OCI-M1 (cell line): ENCODE data around the gene PCP2.

Source experiments
- DNase-seq: peaks from one replicate; lab custom pipeline; 2025; lab: John Stamatoyannopoulos, UW

The PCP2 gene

GRCh38 chr19:7633698-7634097 is at the start of gene PCP2:
Gene PCP2, minus strand, starts transcription at chr19:7633719. Its CDS starts 262 bp downstream, at chr19:7633457.
- no peak for DNase-seq

- no peak for DNase-seq
Measured at GRCh38 chr19:7682175-7682855, 48.8 kb upstream of the PCP2 start.

GRCh38 chr19:7681340-7682174 is 48.0 kb upstream of the PCP2 start:
- DNase-seq = peak; percentile 96

GRCh38 chr19:7680606-7681339 is 47.3 kb upstream of the PCP2 start, which contains the start of gene TRAPPC5:
Gene TRAPPC5, plus strand, starts transcription at chr19:7680833. Its CDS starts 1,421 bp downstream, at chr19:7682254.
- DNase-seq = peak; percentile 96

- DNase-seq = no peak
Measured at GRCh38 chr19:7679771-7680605, 46.5 kb upstream of the PCP2 start.

GRCh38 chr19:7678971-7679751 is 45.6 kb upstream of the PCP2 start:
- DNase-seq = peak; percentile 82

- no peak for DNase-seq
Measured at GRCh38 chr19:7677669-7678311, 44.3 kb upstream of the PCP2 start.

- DNase-seq = no peak
Measured at GRCh38 chr19:7676854-7677253, 43.3 kb upstream of the PCP2 start, which contains the start of gene MCEMP1. Gene MCEMP1, plus strand, starts transcription at chr19:7677090. Its CDS starts 31 bp downstream, at chr19:7677121.

GRCh38 chr19:7676376-7676775 is 42.9 kb upstream of the PCP2 start:
- DNase-seq = peak; percentile 42

GRCh38 chr19:7674010-7675005 is 40.8 kb upstream of the PCP2 start:
- DNase-seq = peak; percentile 94

GRCh38 chr19:7672522-7672921 is 39.0 kb upstream of the PCP2 start:
- DNase-seq = no peak

- DNase-seq = no peak
Measured at GRCh38 chr19:7670790-7671189, 37.3 kb upstream of the PCP2 start.

- DNase-seq = no peak
Measured at GRCh38 chr19:7670150-7670783, 36.7 kb upstream of the PCP2 start.

- DNase-seq = no peak
Measured at GRCh38 chr19:7669641-7670040, 36.1 kb upstream of the PCP2 start.

- DNase-seq = no peak
Measured at GRCh38 chr19:7668842-7669241, 35.3 kb upstream of the PCP2 start, which contains the start of gene RETN. Gene RETN, plus strand, starts transcription at chr19:7669049. Its CDS starts 278 bp downstream, at chr19:7669327.

- DNase-seq = no peak
Measured at GRCh38 chr19:7665076-7665475, 31.6 kb upstream of the PCP2 start.

- DNase-seq = no peak
Measured at GRCh38 chr19:7663706-7664105, 30.2 kb upstream of the PCP2 start.

GRCh38 chr19:7662657-7663056 is 29.1 kb upstream of the PCP2 start:
- DNase-seq = no peak
